NB4 (cell line): ENCODE data around the gene CNBD2.

Source experiments
- CTCF ChIP-seq: IDR thresholded peaks from one replicate; pipeline ENCODE4 v1.5.1; 2012; ENCODE audit warnings: low read depth, low read length
- MAX ChIP-seq: IDR thresholded peaks from 2 replicates; pipeline ENCODE4 v1.6.1; 2011; ENCODE audit warnings: low read depth, low read length
- MYC ChIP-seq: IDR thresholded peaks from 2 replicates; pipeline ENCODE4 v1.6.1; 2011; ENCODE audit warnings: low read depth, low read length
- POLR2A ChIP-seq: IDR thresholded peaks from 2 replicates; pipeline ENCODE4 v1.6.1; 2011; ENCODE audit warnings: mild to moderate bottlenecking; ENCODE audit not compliant: insufficient read length; ENCODE audit errors: extremely low read depth

- TF ChIP-seq CTCF (no peak), MAX (no peak), POLR2A (no peak), MYC (no peak)
These were observed 106.6 kb downstream of the CNBD2 start for GRCh38 chr20:36074983-36075382.
